Coronary artery (tissue), 2 donors: ENCODE measurements around the gene GABRG3.

Experiments
- DNase-seq: peaks from one replicate; pipeline ENCODE4 v3.0.0-alpha.2; 2017; ENCODE audit warnings: low spot score
- H3K27ac ChIP-seq, 2 donors: fragments of 200-600 bp; sonication (generic); one replicate each; pipeline ENCODE4 v1.5.1; 2016 to 2019
- H3K4me3 ChIP-seq: fragments of 200-600 bp; sonication (generic); 2 replicates; pipeline ENCODE4 v1.5.1; 2016; ENCODE audit warnings: mild to moderate bottlenecking, moderate library complexity
- TF ChIP-seq, protein P1 (sequence below): fragments of 200-600 bp; sonication (generic); IDR thresholded peaks from one replicate; pipeline ENCODE4 v1.5.1; 2019; ENCODE audit warnings: antibody characterized with exemption

Gene GABRG3

GRCh38 chr15:27482287-27482686 lies 511.3 kb downstream of the GABRG3 start:
- H3K27ac ChIP-seq, result no peak overlapping the region
- no peak overlapping the region for H3K4me3 ChIP-seq
- TF ChIP-seq, protein P1, sequence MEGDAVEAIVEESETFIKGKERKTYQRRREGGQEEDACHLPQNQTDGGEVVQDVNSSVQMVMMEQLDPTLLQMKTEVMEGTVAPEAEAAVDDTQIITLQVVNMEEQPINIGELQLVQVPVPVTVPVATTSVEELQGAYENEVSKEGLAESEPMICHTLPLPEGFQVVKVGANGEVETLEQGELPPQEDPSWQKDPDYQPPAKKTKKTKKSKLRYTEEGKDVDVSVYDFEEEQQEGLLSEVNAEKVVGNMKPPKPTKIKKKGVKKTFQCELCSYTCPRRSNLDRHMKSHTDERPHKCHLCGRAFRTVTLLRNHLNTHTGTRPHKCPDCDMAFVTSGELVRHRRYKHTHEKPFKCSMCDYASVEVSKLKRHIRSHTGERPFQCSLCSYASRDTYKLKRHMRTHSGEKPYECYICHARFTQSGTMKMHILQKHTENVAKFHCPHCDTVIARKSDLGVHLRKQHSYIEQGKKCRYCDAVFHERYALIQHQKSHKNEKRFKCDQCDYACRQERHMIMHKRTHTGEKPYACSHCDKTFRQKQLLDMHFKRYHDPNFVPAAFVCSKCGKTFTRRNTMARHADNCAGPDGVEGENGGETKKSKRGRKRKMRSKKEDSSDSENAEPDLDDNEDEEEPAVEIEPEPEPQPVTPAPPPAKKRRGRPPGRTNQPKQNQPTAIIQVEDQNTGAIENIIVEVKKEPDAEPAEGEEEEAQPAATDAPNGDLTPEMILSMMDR, result no peak
- no peak for DNase-seq

GRCh38 chr15:27483124-27483523 lies 512.1 kb downstream of the GABRG3 start:
- H3K4me3 ChIP-seq, result no peak overlapping the region
- no peak for DNase-seq
- no peak overlapping the region for H3K27ac ChIP-seq
- TF ChIP-seq, protein P1, result no peak

- H3K4me3 ChIP-seq, result no peak overlapping the region
- TF ChIP-seq, protein P1, result no peak
- DNase-seq, result no peak
- H3K27ac ChIP-seq, result no peak overlapping the region
Observed at GRCh38 chr15:27485265-27485664, 514.3 kb downstream of the GABRG3 start.

- H3K27ac ChIP-seq, result no peak overlapping the region
- no peak overlapping the region for H3K4me3 ChIP-seq
- no peak for DNase-seq
- TF ChIP-seq, protein P1, result no peak
Observed at GRCh38 chr15:27486051-27486450, 515.1 kb downstream of the GABRG3 start.

DNA sequence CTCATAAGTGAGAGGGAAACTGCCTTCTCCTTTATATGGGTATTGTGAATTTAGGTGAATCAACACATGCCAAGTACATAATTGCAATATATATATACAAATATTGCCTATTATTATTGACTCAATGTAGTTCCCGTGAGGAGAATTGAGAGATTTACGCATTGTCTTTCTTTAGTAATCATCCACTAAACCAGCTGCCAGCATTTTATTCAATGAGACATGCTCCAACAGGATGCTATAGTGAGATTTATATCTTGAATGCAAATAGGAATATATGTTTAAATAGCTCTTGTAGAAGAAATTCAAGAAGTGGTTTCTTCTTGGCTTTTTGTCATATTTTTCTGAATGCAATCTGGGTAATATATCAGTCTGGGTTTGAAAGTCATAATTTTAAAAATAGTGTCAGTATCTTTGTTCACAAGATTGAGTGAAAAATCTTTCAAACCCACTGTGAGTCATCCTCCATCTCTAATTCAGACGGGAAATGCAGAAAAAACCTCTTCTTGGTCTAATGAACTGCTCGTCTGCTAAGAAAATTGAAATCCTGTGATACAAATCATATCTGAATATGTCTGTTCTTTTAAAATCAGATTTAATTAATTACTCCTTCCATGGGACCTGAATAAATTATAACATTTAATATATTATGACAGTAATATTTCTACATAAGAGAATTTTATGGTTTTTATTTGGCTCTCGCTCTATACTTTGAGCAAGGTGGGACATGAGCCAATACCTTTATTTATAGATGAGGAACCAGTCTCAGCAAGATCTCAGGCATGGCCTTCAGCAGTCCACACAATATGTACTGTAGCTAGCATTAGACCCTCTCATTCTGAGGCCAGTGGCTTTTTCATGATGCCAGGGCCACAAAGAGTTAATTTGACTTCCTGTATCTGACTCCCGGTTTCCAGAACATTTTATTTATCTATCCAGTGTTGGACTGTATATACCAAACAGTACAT lies 516.0 kb downstream of the GABRG3 start:
- TF ChIP-seq, protein P1, result no peak
- no peak for DNase-seq
- no peak overlapping the region for H3K4me3 ChIP-seq
- no peak overlapping the region for H3K27ac ChIP-seq

- TF ChIP-seq, protein P1, result no peak
- H3K27ac ChIP-seq, result no peak overlapping the region
- no peak overlapping the region for H3K4me3 ChIP-seq
- DNase-seq, result no peak
Observed at GRCh38 chr15:27487846-27488245, 516.9 kb downstream of the GABRG3 start.
